B cell (primary cell): ENCODE data around the gene AFF3. TPM values are rescaled to one million over a fixed set of nuclear protein-coding genes. Genes with fewer than 3 reads are reported as not detected.

Experiments
- ATAC-seq: fragments of 200-7000 bp; cut with Tn5 transposase; one replicate; pipeline ENCODE4 v1.10.0; 2021; ENCODE audit warnings: low read depth, mild to moderate bottlenecking, moderate number of reproducible peaks, moderate library complexity
- CTCF ChIA-PET: fragments of 350-600 bp; sonication (Branson Sonifier 250); formaldehyde crosslinking; loops from one replicate; lab custom pipeline; 2021; ENCODE audit warnings: antibody characterized with exemption, inconsistent platforms; lab: Charles Lee
- POLR2A ChIA-PET: fragments of 350-600 bp; sonication (Branson Sonifier 250); formaldehyde crosslinking; loops from one replicate; lab custom pipeline; 2021; ENCODE audit warnings: antibody characterized with exemption; lab: Charles Lee
- DNase-seq: peaks from one replicate; pipeline ENCODE4 v3.0.0; 2013
- H2AFZ ChIP-seq: 2 replicates; pipeline ENCODE4 v1.6.1; 2012; ENCODE audit warnings: mild to moderate bottlenecking, low read depth, low read length; ENCODE audit not compliant: insufficient read depth, poor library complexity, severe bottlenecking
- H3K27ac ChIP-seq, 2 donors: 1 replicate in 1 of 2; 2 replicates in 1 of 2; pipeline ENCODE4 v1.5.1; 2012 to 2013; ENCODE audit warnings: low read length in 2 of 2, mild to moderate bottlenecking in 2 of 2, moderate library complexity in 1 of 2
- H3K27me3 ChIP-seq, 4 experiments: fragments of 200-600 bp in 1 of 4; sonication (generic) in 1 of 4; replicated peaks in 1 of 4; 1 replicate in 2 of 4; 2 replicates in 2 of 4; pipeline versions ENCODE4 v1.6.1 to v1.7.0; 2013 to 2016; ENCODE audit warnings: low read length in 3 of 4, mild to moderate bottlenecking in 2 of 4, mixed read lengths in 1 of 4, moderate library complexity in 1 of 4; ENCODE audit not compliant: insufficient read depth in 4 of 4, control insufficient read depth in 3 of 4; ENCODE audit errors: control extremely low read depth in 1 of 4
- H3K36me3 ChIP-seq, 2 experiments: replicated peaks in 1 of 2; 1 replicate in 1 of 2; 2 replicates in 1 of 2; pipeline versions ENCODE4 v1.6.1 to v1.7.1; 2013; ENCODE audit warnings: low read length in 1 of 2; ENCODE audit not compliant: insufficient read depth in 2 of 2, control insufficient read depth in 1 of 2; ENCODE audit errors: control extremely low read depth in 1 of 2, extremely low read depth in 1 of 2
- H3K4me1 ChIP-seq, 2 donors: fragments of 200-600 bp in 1 of 2; sonication (generic) in 1 of 2; 1 replicate in 1 of 2; 2 replicates in 1 of 2; pipeline versions ENCODE4 v1.5.1 to v1.6.1; 2013 to 2017; ENCODE audit warnings: low read length in 2 of 2; ENCODE audit not compliant: control insufficient read depth in 2 of 2, insufficient read depth in 2 of 2
- H3K4me2 ChIP-seq: replicated peaks from 2 replicates; pipeline ENCODE3; 2012; ENCODE audit warnings: mild to moderate bottlenecking, low read depth, low read length; ENCODE audit not compliant: poor library complexity, severe bottlenecking
- H3K4me3 ChIP-seq, 5 experiments: fragments of 200-600 bp in 1 of 5; sonication (generic) in 1 of 5; 1 replicate in 3 of 5; 2 replicates in 2 of 5; pipeline versions ENCODE4 v1.5.1 to v1.7.0; 2011 to 2016; ENCODE audit warnings: low read length in 4 of 5, mild to moderate bottlenecking in 4 of 5, low read depth in 2 of 5, control low read depth in 1 of 5, moderate library complexity in 1 of 5; ENCODE audit not compliant: insufficient read depth in 1 of 5; ENCODE audit errors: control extremely low read depth in 1 of 5, extremely low read depth in 1 of 5
- H3K79me2 ChIP-seq: fragments of 200-600 bp; sonication (generic); one replicate; pipeline ENCODE4 v1.6.0; 2016; ENCODE audit warnings: low read length; ENCODE audit not compliant: control insufficient read depth, insufficient read depth
- H3K9ac ChIP-seq: fragments of 200-600 bp; sonication (generic); 2 replicates; pipeline ENCODE4 v1.6.1; 2017; ENCODE audit warnings: mild to moderate bottlenecking, low read length, moderate library complexity
- H3K9me3 ChIP-seq, 3 donors: one replicate each; pipeline versions ENCODE4 v1.6.1 to v1.7.1; 2013; ENCODE audit warnings: low read length in 2 of 3; ENCODE audit not compliant: control insufficient read depth in 2 of 3, insufficient read depth in 1 of 3; ENCODE audit errors: control extremely low read depth in 1 of 3
- H4K20me1 ChIP-seq: 2 replicates; pipeline ENCODE4 v1.6.0; 2012; ENCODE audit warnings: mild to moderate bottlenecking, low read length; ENCODE audit not compliant: insufficient read depth, control insufficient read depth, poor library complexity, severe bottlenecking
- H3K27ac Mint-ChIP-seq: one replicate; pipeline ENCODE4 v1.8.0; 2021; ENCODE audit warnings: mixed read lengths
- H3K27me3 Mint-ChIP-seq: one replicate; pipeline ENCODE4 v1.8.0; 2021; ENCODE audit warnings: mixed read lengths
- H3K4me1 Mint-ChIP-seq: one replicate; pipeline ENCODE4 v1.8.0; 2021; ENCODE audit warnings: mixed read lengths
- H3K4me3 Mint-ChIP-seq: one replicate; pipeline ENCODE4 v1.8.0; 2021; ENCODE audit warnings: mixed read lengths
- H3K9me3 Mint-ChIP-seq: one replicate; pipeline ENCODE4 v1.8.0; 2022; ENCODE audit warnings: mixed read lengths; ENCODE audit not compliant: insufficient read depth
- EZH2 ChIP-seq: IDR thresholded peaks from 2 replicates; pipeline ENCODE4 v1.6.1; 2012; ENCODE audit warnings: borderline replicate concordance, low read depth, mild to moderate bottlenecking, moderate library complexity, low read length; ENCODE audit not compliant: insufficient read depth, poor library complexity, severe bottlenecking
- WGBS: methylation state at CpG from one replicate; pipeline ENCODE4 v1.1.5; 2013; ENCODE audit warnings: missing lambda C conversion rate; ENCODE audit not compliant: insufficient coverage; 5-methylcytosine and 5-hydroxymethylcytosine counted together
- intact Hi-C: fragments of 100-400 bp; cut with micrococcal nuclease; formaldehyde crosslinking; loops from one replicate; pipeline ENCODE4 v1.10.0; 2022
- polyA plus RNA-seq: library from polyadenylated mRNA; depleted of rRNA; stranded (reverse); fragments of >200 nt; gene quantifications from 2 replicates; pipeline ENCODE4 v1.2.3, GENCODE V29; 2012
- total RNA-seq, 2 donors: library from RNA; stranded (reverse); fragments of 120-200 nt in 1 of 2; gene quantifications; 1 replicate in 1 of 2; 2 replicates in 1 of 2; pipeline versions ENCODE4 v1.2.3 to v1.2.4, GENCODE V29; 2013 to 2022
- TF ChIP-seq, protein P1 (sequence below): fragments of 200-600 bp; IDR thresholded peaks from one replicate; pipeline ENCODE4 v1.8.0; 2022; ENCODE audit warnings: antibody characterized with exemption, mild to moderate bottlenecking

The AFF3 gene
- total and polyA plus RNA-seq, 2 donors (not counting 1 experiment from before 2014, with no cell fraction given) = 117 to 830 TPM

DNA sequence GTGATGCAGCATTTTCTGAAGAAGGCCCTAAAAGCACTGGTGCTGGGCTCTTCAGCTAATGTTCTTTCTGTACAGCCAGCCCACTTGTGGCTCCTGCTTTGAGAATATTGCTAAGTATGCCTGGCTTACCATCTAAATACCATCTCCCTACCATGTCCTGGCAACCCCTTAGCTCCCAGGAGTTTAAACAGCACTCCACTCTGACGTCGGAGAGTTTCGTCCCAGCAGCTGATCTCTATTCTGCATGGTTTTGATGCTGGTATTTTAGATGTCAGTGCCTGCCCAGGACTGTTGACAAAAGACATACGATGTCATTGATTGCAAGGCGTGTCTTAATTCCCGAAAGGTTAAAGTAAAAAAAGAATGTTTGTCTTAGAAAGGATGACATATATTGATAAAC lies 47.0 kb upstream of the AFF3 start:
- no peaks in the 10 kb centered on the region for H3K36me3 ChIP-seq
- no peak for ATAC-seq
- H3K79me2 ChIP-seq = no peaks in the 10 kb centered on the region
- no peaks in the 10 kb centered on the region for H3K27me3 ChIP-seq
- no peak overlapping the region for H3K4me2 ChIP-seq
- Mint-ChIP-seq H3K4me1 (peaks cover 8% of the 10 kb centered on the region), H3K27me3 (peaks cover 10% of the 10 kb centered on the region), H3K9me3 (no peaks in the 10 kb centered on the region), H3K27ac (no peak overlapping the region), H3K4me3 (no peak overlapping the region)
- no peak for DNase-seq
- H4K20me1 ChIP-seq = no peaks in the 10 kb centered on the region
- intact Hi-C loops = no loop called here
- no peak overlapping the region for H3K4me3 ChIP-seq
- H3K4me1 ChIP-seq = no peaks in the 10 kb centered on the region
- H3K9ac ChIP-seq = no peak overlapping the region
- H3K9me3 ChIP-seq = no peaks in the 10 kb centered on the region
- TF ChIP-seq EZH2 = no peak
- TF ChIP-seq, protein P1, sequence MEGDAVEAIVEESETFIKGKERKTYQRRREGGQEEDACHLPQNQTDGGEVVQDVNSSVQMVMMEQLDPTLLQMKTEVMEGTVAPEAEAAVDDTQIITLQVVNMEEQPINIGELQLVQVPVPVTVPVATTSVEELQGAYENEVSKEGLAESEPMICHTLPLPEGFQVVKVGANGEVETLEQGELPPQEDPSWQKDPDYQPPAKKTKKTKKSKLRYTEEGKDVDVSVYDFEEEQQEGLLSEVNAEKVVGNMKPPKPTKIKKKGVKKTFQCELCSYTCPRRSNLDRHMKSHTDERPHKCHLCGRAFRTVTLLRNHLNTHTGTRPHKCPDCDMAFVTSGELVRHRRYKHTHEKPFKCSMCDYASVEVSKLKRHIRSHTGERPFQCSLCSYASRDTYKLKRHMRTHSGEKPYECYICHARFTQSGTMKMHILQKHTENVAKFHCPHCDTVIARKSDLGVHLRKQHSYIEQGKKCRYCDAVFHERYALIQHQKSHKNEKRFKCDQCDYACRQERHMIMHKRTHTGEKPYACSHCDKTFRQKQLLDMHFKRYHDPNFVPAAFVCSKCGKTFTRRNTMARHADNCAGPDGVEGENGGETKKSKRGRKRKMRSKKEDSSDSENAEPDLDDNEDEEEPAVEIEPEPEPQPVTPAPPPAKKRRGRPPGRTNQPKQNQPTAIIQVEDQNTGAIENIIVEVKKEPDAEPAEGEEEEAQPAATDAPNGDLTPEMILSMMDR = no peak
- H2AFZ ChIP-seq = no peak overlapping the region
- POLR2A ChIA-PET = no interaction called here
- no peak overlapping the region for H3K27ac ChIP-seq
- WGBS = 95% methylated on average over 4 of the region's 6 CpGs
- CTCF ChIA-PET = interaction anchor here (1.0 kb wide), 1 partner anchor 630 kb away, joined by 3 read pairs; no protein-coding TSS in a partner anchor

DNA sequence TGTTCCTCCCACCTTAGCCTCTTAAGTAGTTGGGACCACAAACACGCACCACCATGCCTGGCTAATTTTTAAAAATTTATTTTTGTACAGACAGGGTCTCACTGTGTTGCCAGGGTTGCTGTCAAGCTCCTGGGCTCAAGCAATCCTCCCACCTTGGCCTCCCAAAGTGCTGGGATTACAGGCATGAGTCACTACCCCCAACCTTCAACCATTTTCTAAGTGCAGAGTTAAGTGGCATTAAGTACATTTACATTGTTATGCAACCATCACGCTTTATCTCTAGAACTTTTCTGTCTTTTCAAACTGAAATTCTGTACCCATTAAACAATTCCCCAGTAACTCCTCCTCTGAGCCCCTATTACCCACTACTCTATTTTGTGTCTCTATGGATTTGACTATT lies 45.9 kb upstream of the AFF3 start:
- Mint-ChIP-seq H3K4me1 (peaks cover 4% of the 10 kb centered on the region), H3K4me3 (no peak overlapping the region), H3K27me3 (peaks cover 10% of the 10 kb centered on the region), H3K9me3 (no peaks in the 10 kb centered on the region), H3K27ac (no peak overlapping the region)
- no peak for DNase-seq
- no peak overlapping the region for H3K9ac ChIP-seq
- ChIA-PET CTCF (no interaction called here), POLR2A (no interaction called here)
- H3K9me3 ChIP-seq = no peaks in the 10 kb centered on the region
- no peak overlapping the region for H2AFZ ChIP-seq
- no peaks in the 10 kb centered on the region for H3K27me3 ChIP-seq
- H3K4me1 ChIP-seq = no peaks in the 10 kb centered on the region
- H3K4me3 ChIP-seq = no peak overlapping the region
- intact Hi-C loops = no loop called here
- WGBS = no CpG with 5 or more reads among the region's 2 CpGs
- ATAC-seq = no peak
- no peak overlapping the region for H3K4me2 ChIP-seq
- TF ChIP-seq, protein P1 = no peak
- TF ChIP-seq EZH2 = no peak
- no peaks in the 10 kb centered on the region for H4K20me1 ChIP-seq
- no peaks in the 10 kb centered on the region for H3K36me3 ChIP-seq
- no peak overlapping the region for H3K27ac ChIP-seq
- no peaks in the 10 kb centered on the region for H3K79me2 ChIP-seq
